Peyer's patch (tissue), 4 donors: ENCODE data around the gene PPEF2. TPM values are rescaled to one million over a fixed set of nuclear protein-coding genes. Genes with fewer than 3 reads are reported as not detected.
"Not testable (repeated sequence)": the region's sequence is repeated elsewhere in the genome, so short reads cannot be mapped to it uniquely, and the experiment has no call there.

Source experiments
- DNase-seq, 3 donors: peaks; one replicate each; pipeline ENCODE4 v3.0.0-alpha.2; 2017 to 2019
- H3K27ac ChIP-seq, 4 donors: fragments of 200-600 bp; sonication (generic); one replicate each; pipeline ENCODE4 v1.5.1; 2016 to 2019
- H3K27me3 ChIP-seq, 2 donors: fragments of 200-600 bp; sonication (generic); one replicate each; pipeline ENCODE4 v1.5.1; 2019
- H3K36me3 ChIP-seq, 3 donors: fragments of 200-600 bp; sonication (generic); one replicate each; pipeline ENCODE4 v1.5.1; 2016 to 2019
- H3K4me1 ChIP-seq, 4 donors: fragments of 200-600 bp; sonication (generic); one replicate each; pipeline ENCODE4 v1.5.1; 2016 to 2019
- H3K4me3 ChIP-seq, 4 donors: fragments of 200-600 bp; sonication (generic); 1 replicate in 3 of 4; 2 replicates in 1 of 4; pipeline ENCODE4 v1.5.1; 2016 to 2019; ENCODE audit warnings: mild to moderate bottlenecking in 1 of 4
- H3K9me3 ChIP-seq, 4 donors: fragments of 200-600 bp; sonication (generic); one replicate each; pipeline ENCODE4 v1.5.1; 2016 to 2019; ENCODE audit warnings: mild to moderate bottlenecking in 1 of 4
- POLR2A ChIP-seq, 2 donors: fragments of 450-650 bp; IDR thresholded peaks; one replicate each; pipeline ENCODE4 v1.5.1; 2017; ENCODE audit warnings: antibody characterized with exemption in 2 of 2, mild to moderate bottlenecking in 2 of 2, moderate library complexity in 2 of 2
- total RNA-seq, 4 donors: library from RNA; depleted of rRNA; stranded (reverse); fragments of >200 nt; gene quantifications; one replicate each; pipeline ENCODE4 v1.1.0, GENCODE V29; 2016
- TF ChIP-seq, protein P1 (sequence below), 6 experiments: fragments of 450-650 bp in 4 of 6; fragments of 200-600 bp in 2 of 6; sonication (generic) in 1 of 6; IDR thresholded peaks; one replicate each; pipeline ENCODE4 v1.5.1; 2017 to 2019; ENCODE audit warnings: antibody characterized with exemption in 6 of 6, mild to moderate bottlenecking in 3 of 6, moderate library complexity in 1 of 6

PPEF2 gene
- total RNA-seq, 4 donors from 2014 or later: 0.54 TPM; not detected in 3

DNA sequence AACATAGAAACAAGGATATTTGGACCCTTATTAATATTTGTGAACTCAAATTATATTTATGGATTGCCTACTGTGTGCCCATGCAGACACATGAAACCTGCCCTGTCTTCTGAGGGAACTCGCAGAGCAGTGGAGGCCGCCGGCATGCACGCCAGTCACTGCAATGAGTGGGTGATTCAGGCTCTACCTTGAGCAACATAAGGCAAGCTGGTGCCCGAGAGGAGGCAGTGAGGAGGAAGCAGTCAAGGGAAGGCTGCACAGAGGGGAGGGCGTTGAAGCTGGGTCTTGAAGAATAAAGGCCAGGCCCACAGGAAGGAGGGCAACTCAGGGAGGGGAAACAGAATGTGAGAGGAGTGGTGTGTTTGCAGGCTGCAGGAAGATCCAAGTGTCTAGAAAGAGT lies 52.8 kb downstream of the PPEF2 start:
- Histone ChIP-seq H3K27me3 (no peaks in the 10 kb centered on the region), H3K4me3 (no peak overlapping the region), H3K36me3 (no peaks in the 10 kb centered on the region), H3K4me1 (peaks cover 0 to 2% (median 0%) of the 10 kb centered on the region in 4 donors), H3K9me3 (no peaks in the 10 kb centered on the region), H3K27ac (no peak overlapping the region)
- DNase-seq: no peak
- TF ChIP-seq, protein P1, sequence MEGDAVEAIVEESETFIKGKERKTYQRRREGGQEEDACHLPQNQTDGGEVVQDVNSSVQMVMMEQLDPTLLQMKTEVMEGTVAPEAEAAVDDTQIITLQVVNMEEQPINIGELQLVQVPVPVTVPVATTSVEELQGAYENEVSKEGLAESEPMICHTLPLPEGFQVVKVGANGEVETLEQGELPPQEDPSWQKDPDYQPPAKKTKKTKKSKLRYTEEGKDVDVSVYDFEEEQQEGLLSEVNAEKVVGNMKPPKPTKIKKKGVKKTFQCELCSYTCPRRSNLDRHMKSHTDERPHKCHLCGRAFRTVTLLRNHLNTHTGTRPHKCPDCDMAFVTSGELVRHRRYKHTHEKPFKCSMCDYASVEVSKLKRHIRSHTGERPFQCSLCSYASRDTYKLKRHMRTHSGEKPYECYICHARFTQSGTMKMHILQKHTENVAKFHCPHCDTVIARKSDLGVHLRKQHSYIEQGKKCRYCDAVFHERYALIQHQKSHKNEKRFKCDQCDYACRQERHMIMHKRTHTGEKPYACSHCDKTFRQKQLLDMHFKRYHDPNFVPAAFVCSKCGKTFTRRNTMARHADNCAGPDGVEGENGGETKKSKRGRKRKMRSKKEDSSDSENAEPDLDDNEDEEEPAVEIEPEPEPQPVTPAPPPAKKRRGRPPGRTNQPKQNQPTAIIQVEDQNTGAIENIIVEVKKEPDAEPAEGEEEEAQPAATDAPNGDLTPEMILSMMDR (IDR thresholded peaks at IDR 0.05): no peak
- TF ChIP-seq POLR2A (IDR thresholded peaks at IDR 0.05): no peak

DNA sequence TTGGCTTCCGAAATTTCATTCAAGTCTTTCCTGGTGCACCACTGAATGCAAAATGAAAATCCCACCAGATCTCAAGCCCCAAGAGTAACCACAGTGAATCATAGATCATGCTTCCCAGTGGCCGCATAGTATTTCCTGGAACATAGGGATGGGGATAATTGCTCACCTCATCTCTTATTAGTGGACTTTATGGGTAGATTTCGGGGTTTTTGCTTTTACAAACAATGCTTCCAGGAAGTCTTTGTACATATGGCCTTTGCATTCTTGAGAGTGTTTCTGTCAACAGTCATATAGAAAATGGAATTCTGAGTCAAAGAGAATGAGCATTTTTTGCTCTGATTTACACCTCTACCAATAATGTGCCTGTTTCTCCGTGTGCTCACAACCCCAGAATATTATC lies 53.4 kb downstream of the PPEF2 start:
- H3K27ac ChIP-seq: no peak overlapping the region
- no peak for DNase-seq
- no peaks in the 10 kb centered on the region for H3K27me3 ChIP-seq
- no peak overlapping the region for H3K4me3 ChIP-seq
- H3K36me3 ChIP-seq: no peaks in the 10 kb centered on the region
- H3K9me3 ChIP-seq: no peaks in the 10 kb centered on the region
- peaks cover 0 to 7% (median 0%) of the 10 kb centered on the region in 4 donors for H3K4me1 ChIP-seq
- TF ChIP-seq, protein P1 (IDR thresholded peaks at IDR 0.05): no peak
- no peak for TF ChIP-seq POLR2A (IDR thresholded peaks at IDR 0.05)

DNA sequence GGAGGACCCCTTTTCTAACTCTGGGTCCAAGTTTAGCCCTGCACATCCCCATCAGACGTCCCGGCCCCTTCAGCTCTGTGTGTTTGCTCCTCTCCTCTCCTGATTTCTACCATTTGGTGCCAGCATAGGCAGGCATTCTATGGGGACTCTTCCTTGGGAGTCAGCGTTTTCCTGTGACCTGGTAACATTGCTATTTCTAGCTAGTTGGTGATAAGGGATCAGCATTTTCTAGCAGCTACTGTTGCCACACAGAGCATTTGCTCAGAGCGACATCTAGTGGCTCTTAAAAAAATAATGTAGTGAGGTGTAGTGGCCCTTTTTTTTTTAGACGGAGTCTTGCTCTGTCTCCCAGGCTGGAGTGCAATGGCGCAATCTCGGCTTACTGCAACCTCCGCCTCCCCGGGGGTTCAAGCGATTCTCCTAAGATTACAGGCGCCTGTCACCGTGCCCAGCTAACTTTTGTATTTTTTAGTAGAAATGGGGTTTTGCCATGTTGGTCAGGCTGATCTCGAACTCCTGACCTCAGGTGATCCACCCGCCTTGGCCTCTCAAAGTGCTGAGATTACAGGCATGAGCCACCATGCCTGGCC lies 54.0 kb downstream of the PPEF2 start:
- H3K27me3 ChIP-seq, H3K27ac ChIP-seq, H3K4me3 ChIP-seq, H3K9me3 ChIP-seq, H3K36me3 ChIP-seq, H3K4me1 ChIP-seq: not testable (repeated sequence)
- TF ChIP-seq, protein P1 (IDR thresholded peaks at IDR 0.05): peak in 5 of 6 experiments; percentile 16 to 70 (median 59)
- DNase-seq: peak in 1 of 3 donors; percentile 56

DNA sequence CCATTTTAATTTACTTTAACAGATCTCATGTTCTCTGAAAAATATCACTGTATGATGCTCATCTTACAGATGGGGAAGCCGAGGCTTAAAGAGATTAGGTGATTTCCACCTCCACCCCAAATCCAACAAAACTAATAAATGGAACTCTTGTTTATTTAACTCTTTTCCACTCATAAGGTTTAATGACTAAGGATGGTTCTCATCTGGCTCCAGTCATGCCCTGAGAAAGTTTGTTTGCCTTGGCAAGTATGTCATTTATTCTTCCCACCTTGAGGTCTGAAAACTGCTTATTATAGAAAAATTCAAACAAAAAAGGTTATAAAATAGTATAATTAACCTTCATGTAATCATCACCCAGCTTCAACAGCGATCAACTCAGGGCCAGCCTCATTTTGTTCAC lies 56.3 kb downstream of the PPEF2 start:
- Histone ChIP-seq H3K27ac (no peak overlapping the region), H3K27me3 (no peaks in the 10 kb centered on the region), H3K4me3 (no peak overlapping the region), H3K36me3 (no peaks in the 10 kb centered on the region), H3K9me3 (no peaks in the 10 kb centered on the region), H3K4me1 (peaks cover 0 to 7% (median 0%) of the 10 kb centered on the region in 4 donors)
- TF ChIP-seq, protein P1 (IDR thresholded peaks at IDR 0.05): no peak
- TF ChIP-seq POLR2A (IDR thresholded peaks at IDR 0.05): no peak
- DNase-seq: no peak

DNA sequence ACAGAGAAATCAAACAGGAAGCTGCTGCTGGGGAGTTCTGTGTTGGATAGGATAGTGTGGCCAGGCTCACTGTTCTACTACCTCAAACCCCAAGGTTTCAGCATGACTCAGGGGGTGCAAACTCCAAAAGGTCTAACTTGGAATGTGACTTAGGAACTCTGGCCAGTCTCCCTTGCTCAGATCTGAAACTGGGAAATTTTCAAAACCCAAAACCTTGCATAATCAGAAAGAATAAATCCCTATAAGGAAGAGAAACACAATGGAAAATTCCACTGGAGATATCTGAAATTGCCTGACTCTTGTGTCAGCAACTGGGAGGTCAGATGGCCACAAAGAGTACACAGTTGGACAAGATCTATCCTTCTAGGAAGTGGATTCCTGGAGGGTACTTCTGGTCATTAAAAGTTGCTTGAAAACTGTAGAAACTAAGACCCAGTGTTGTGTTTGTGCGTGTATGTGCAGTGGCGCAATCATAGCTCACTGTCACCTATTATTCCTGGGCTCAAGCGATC lies 58.0 kb downstream of the PPEF2 start:
- TF ChIP-seq, protein P1 (IDR thresholded peaks at IDR 0.05): no peak
- TF ChIP-seq POLR2A (IDR thresholded peaks at IDR 0.05): no peak
- no peak for DNase-seq
- Histone ChIP-seq H3K36me3 (no peaks in the 10 kb centered on the region), H3K9me3 (no peaks in the 10 kb centered on the region), H3K4me1 (peaks cover 0 to 7% (median 0%) of the 10 kb centered on the region in 4 donors), H3K27ac (peak overlapping the region in 1 of 4 donors; percentile 20), H3K27me3 (no peaks in the 10 kb centered on the region), H3K4me3 (no peak overlapping the region)
